ENCODE data around the gene BMERB1. TPM values are rescaled to one million over a fixed set of nuclear protein-coding genes. Genes with fewer than 3 reads are reported as not detected.

The BMERB1 gene
- total and polyA plus RNA-seq, 7 donors, result 26.6 to 133 (median 41.3) TPM

- Histone ChIP-seq H3K4me3 (no peak overlapping the region), H3K27me3 (ENCODE audit: insufficient read depth in 3 of 3, low read length in 2 of 3) (no peaks in the 10 kb centered on the region), H3K4me1 (peaks cover 24% of the 10 kb centered on the region), H3K36me3 (ENCODE audit: insufficient read depth in 1 of 2, low read depth in 1 of 2) (peaks cover 0 to 5% of the 10 kb centered on the region in 2 donors), H3K9me3 (no peaks in the 10 kb centered on the region), H3K27ac (no peak overlapping the region)
- TF ChIP-seq CTCF (IDR thresholded peaks at IDR 0.05), result no peak
- no peak for ATAC-seq
- no peak for DNase-seq
- intact Hi-C loops (cut with DNase I), result no loop called here
- WGBS, 3 donors, result 97 to 98% (median 98%) methylated on average over 7 of the region's 7 CpGs
Measured at GRCh38 chr16:15526097-15526496, 91.7 kb downstream of the BMERB1 start.

GRCh38 chr16:15526731-15527130 is 92.3 kb downstream of the BMERB1 start:
- intact Hi-C loops (cut with DNase I), result no loop called here
- H3K4me3 ChIP-seq, result no peak overlapping the region
- H3K27ac ChIP-seq, result no peak overlapping the region
- no peak for TF ChIP-seq CTCF (IDR thresholded peaks at IDR 0.05)
- H3K36me3 ChIP-seq (ENCODE audit: insufficient read depth in 1 of 2, low read depth in 1 of 2), result peaks cover 0 to 5% of the 10 kb centered on the region in 2 donors
- DNase-seq (no peak), ATAC-seq (no peak)
- no peaks in the 10 kb centered on the region for H3K27me3 ChIP-seq (ENCODE audit: insufficient read depth in 3 of 3, low read length in 2 of 3)
- H3K9me3 ChIP-seq, result no peaks in the 10 kb centered on the region
- peaks cover 19% of the 10 kb centered on the region for H3K4me1 ChIP-seq
- WGBS, 3 donors, result 94 to 96% (median 95%) methylated on average over 2 of the region's 2 CpGs

- ATAC-seq, result no peak
- intact Hi-C loops (cut with DNase I), result no loop called here
- 43 to 58% (median 51%) methylated on average over 5 of the region's 5 CpGs for WGBS, 3 donors
Measured at GRCh38 chr16:15529673-15530072, 95.3 kb downstream of the BMERB1 start.

GRCh38 chr16:15530085-15530484 is 95.7 kb downstream of the BMERB1 start:
- H3K4me3 ChIP-seq, result no peak overlapping the region
- DNase-seq, result no peak
- no peak for ATAC-seq
- intact Hi-C loops (cut with DNase I), result no loop called here
- H3K4me1 ChIP-seq, result no peaks in the 10 kb centered on the region
- peaks cover 0 to 10% of the 10 kb centered on the region in 2 donors for H3K36me3 ChIP-seq (ENCODE audit: insufficient read depth in 1 of 2, low read depth in 1 of 2)
- H3K27ac ChIP-seq, result no peak overlapping the region
- no peak for TF ChIP-seq CTCF (IDR thresholded peaks at IDR 0.05)
- H3K9me3 ChIP-seq, result no peaks in the 10 kb centered on the region
- 81 to 89% (median 85%) methylated on average over 5 of the region's 5 CpGs for WGBS, 3 donors
- no peaks in the 10 kb centered on the region for H3K27me3 ChIP-seq (ENCODE audit: insufficient read depth in 3 of 3, low read length in 2 of 3)

More at GRCh38 chr16:15529673-15530072, 95.3 kb downstream of the BMERB1 start:
- Histone ChIP-seq H3K36me3 (ENCODE audit: insufficient read depth in 1 of 2, low read depth in 1 of 2) (peaks cover 0 to 9% of the 10 kb centered on the region in 2 donors), H3K27ac (no peak overlapping the region), H3K4me1 (peaks cover 2% of the 10 kb centered on the region), H3K4me3 (no peak overlapping the region), H3K27me3 (ENCODE audit: insufficient read depth in 3 of 3, low read length in 2 of 3) (no peaks in the 10 kb centered on the region), H3K9me3 (no peaks in the 10 kb centered on the region)
- no peak for TF ChIP-seq CTCF (IDR thresholded peaks at IDR 0.05)
- no peak for DNase-seq

GRCh38 chr16:15532825-15533224 is 98.4 kb downstream of the BMERB1 start:
- intact Hi-C loops (cut with DNase I), result no loop called here
- Histone ChIP-seq H3K9me3 (no peaks in the 10 kb centered on the region), H3K4me1 (no peaks in the 10 kb centered on the region), H3K27ac (no peak overlapping the region), H3K4me3 (no peak overlapping the region), H3K36me3 (ENCODE audit: insufficient read depth in 1 of 2, low read depth in 1 of 2) (peaks cover 0 to 10% of the 10 kb centered on the region in 2 donors), H3K27me3 (ENCODE audit: insufficient read depth in 3 of 3, low read length in 2 of 3) (no peaks in the 10 kb centered on the region)
- WGBS, 3 donors, result 89 to 91% (median 90%) methylated on average over 7 of the region's 7 CpGs
- DNase-seq, result no peak
- TF ChIP-seq CTCF (IDR thresholded peaks at IDR 0.05), result no peak
- ATAC-seq, result no peak
